Mesenchymal stem cell (in vitro differentiated cells and primary cell): Measurements from ENCODE around the gene PLA2G1B.
A peak's percentile ranks its signal among the peaks of the same experiment; 100 is the strongest.

ENCODE experiments used
- DNase-seq: peaks from one replicate; pipeline ENCODE4 v3.0.0-alpha.2; 2013
- H2AFZ ChIP-seq: one replicate; pipeline ENCODE4 v1.6.1; 2013; ENCODE audit warnings: low read depth, mild to moderate bottlenecking, control low read depth, inconsistent platforms, low read length, moderate library complexity
- H2AK5ac ChIP-seq: 2 replicates; pipeline ENCODE4 v1.6.1; 2013; ENCODE audit warnings: low read length, moderate library complexity, mild to moderate bottlenecking, inconsistent platforms; ENCODE audit not compliant: severe bottlenecking
- H2BK120ac ChIP-seq: one replicate; pipeline ENCODE4 v1.6.1; 2013; ENCODE audit warnings: low read depth, mild to moderate bottlenecking, inconsistent platforms, low read length, moderate library complexity
- H2BK12ac ChIP-seq, 2 experiments: one replicate each; pipeline ENCODE4 v1.6.1; 2013; ENCODE audit warnings: inconsistent platforms in 2 of 2, low read length in 2 of 2, mild to moderate bottlenecking in 2 of 2, moderate library complexity in 2 of 2, control low read depth in 1 of 2
- H2BK15ac ChIP-seq: one replicate; pipeline ENCODE4 v1.6.1; 2013; ENCODE audit warnings: mild to moderate bottlenecking, low read depth, inconsistent platforms; ENCODE audit not compliant: poor library complexity, severe bottlenecking
- H2BK5ac ChIP-seq: 2 replicates; pipeline ENCODE4 v1.6.1; 2013; ENCODE audit warnings: low read depth, mild to moderate bottlenecking, low read length, control low read depth, inconsistent platforms; ENCODE audit not compliant: poor library complexity, severe bottlenecking
- H3K14ac ChIP-seq, 2 experiments: one replicate each; pipeline ENCODE4 v1.6.1; 2013; ENCODE audit warnings: inconsistent platforms in 2 of 2, low read length in 2 of 2, control low read depth in 1 of 2, mild to moderate bottlenecking in 1 of 2, moderate library complexity in 1 of 2
- H3K18ac ChIP-seq, 2 experiments: one replicate each; pipeline ENCODE4 v1.6.1; 2013; ENCODE audit warnings: inconsistent platforms in 2 of 2, low read length in 2 of 2, control low read depth in 1 of 2, low read depth in 1 of 2, mild to moderate bottlenecking in 1 of 2
- H3K23ac ChIP-seq, 2 experiments: one replicate each; pipeline ENCODE4 v1.6.1; 2013; ENCODE audit warnings: inconsistent platforms in 2 of 2, low read length in 2 of 2, mild to moderate bottlenecking in 2 of 2, moderate library complexity in 2 of 2, control low read depth in 1 of 2
- H3K27ac ChIP-seq: 2 replicates; pipeline ENCODE4 v1.5.1; 2013; ENCODE audit warnings: mild to moderate bottlenecking, moderate library complexity, low read length, control low read depth, inconsistent platforms; ENCODE audit not compliant: poor library complexity, severe bottlenecking
- H3K27me3 ChIP-seq, 2 experiments: 2 replicates each; pipeline versions ENCODE4 v1.6.1 to v1.7.0; 2013; ENCODE audit warnings: low read length in 2 of 2, mild to moderate bottlenecking in 2 of 2, moderate library complexity in 2 of 2, control low read depth in 1 of 2, inconsistent platforms in 1 of 2; ENCODE audit not compliant: control insufficient read depth in 1 of 2, insufficient read depth in 1 of 2
- H3K36me3 ChIP-seq, 2 experiments: 2 replicates each; pipeline versions ENCODE4 v1.6.1 to v1.7.0; 2013; ENCODE audit warnings: low read length in 2 of 2, control low read depth in 1 of 2, inconsistent platforms in 1 of 2, low read depth in 1 of 2, mild to moderate bottlenecking in 1 of 2; ENCODE audit not compliant: insufficient read depth in 2 of 2, control insufficient read depth in 1 of 2
- H3K4ac ChIP-seq, 2 experiments: one replicate each; pipeline ENCODE4 v1.6.1; 2013; ENCODE audit warnings: inconsistent platforms in 2 of 2, low read length in 2 of 2, mild to moderate bottlenecking in 2 of 2, moderate library complexity in 2 of 2, control low read depth in 1 of 2, low read depth in 1 of 2
- H3K4me1 ChIP-seq: 2 replicates; pipeline ENCODE4 v1.6.1; 2013; ENCODE audit warnings: low read depth, low read length, control low read depth; ENCODE audit not compliant: control insufficient read depth, insufficient read depth
- H3K4me2 ChIP-seq: 2 replicates; pipeline ENCODE4 v1.6.1; 2013; ENCODE audit warnings: low read length, mild to moderate bottlenecking, inconsistent platforms; ENCODE audit not compliant: poor library complexity, severe bottlenecking
- H3K4me3 ChIP-seq, 2 experiments: 2 replicates each; pipeline versions ENCODE4 v1.5.1 to v1.7.0; 2013; ENCODE audit warnings: low read length in 2 of 2, mild to moderate bottlenecking in 2 of 2, control low read depth in 1 of 2, low read depth in 1 of 2; ENCODE audit not compliant: insufficient read depth in 1 of 2
- H3K79me1 ChIP-seq: replicated peaks from 2 replicates; pipeline ENCODE4 v1.6.1; 2013; ENCODE audit warnings: mild to moderate bottlenecking, control low read depth, low read length, inconsistent platforms; ENCODE audit not compliant: poor library complexity, severe bottlenecking
- H3K9ac ChIP-seq: 2 replicates; pipeline ENCODE4 v1.7.0; 2013; ENCODE audit warnings: mild to moderate bottlenecking, low read length, moderate library complexity
- H3K9me3 ChIP-seq: 2 replicates; pipeline ENCODE4 v1.7.0; 2013; ENCODE audit warnings: mild to moderate bottlenecking, low read length; ENCODE audit not compliant: control insufficient read depth
- H4K8ac ChIP-seq: one replicate; pipeline ENCODE4 v1.6.1; 2013; ENCODE audit warnings: inconsistent platforms, mild to moderate bottlenecking, low read length, moderate library complexity
- H4K91ac ChIP-seq: one replicate; pipeline ENCODE4 v1.6.1; 2013; ENCODE audit warnings: mild to moderate bottlenecking, low read length, inconsistent platforms
- WGBS: methylation state at CpG from one replicate; pipeline ENCODE4 v1.1.7; 2013; ENCODE audit warnings: mixed read lengths; 5-methylcytosine and 5-hydroxymethylcytosine counted together

PLA2G1B gene

GRCh38 chr12:120363274-120363855 is 35.8 kb upstream of the PLA2G1B start:
- H3K9me3 ChIP-seq = no peaks in the 10 kb centered on the region
- H3K27me3 ChIP-seq = peaks cover 36 to 68% of the 10 kb centered on the region in 2 experiments
- H2BK15ac ChIP-seq = no peak overlapping the region
- no peak overlapping the region for H3K27ac ChIP-seq
- no peak for DNase-seq
- H3K18ac ChIP-seq = no peak overlapping the region
- no peak overlapping the region for H3K4me3 ChIP-seq
- H2BK12ac ChIP-seq = no peak overlapping the region
- no peak overlapping the region for H2BK120ac ChIP-seq
- H2AFZ ChIP-seq = no peak overlapping the region
- H2BK5ac ChIP-seq = no peak overlapping the region
- no peaks in the 10 kb centered on the region for H3K36me3 ChIP-seq
- H3K9ac ChIP-seq = no peak overlapping the region
- WGBS = 68% methylated on average over 9 of the region's 9 CpGs
- H4K91ac ChIP-seq = no peak overlapping the region
- H3K4ac ChIP-seq = no peak overlapping the region
- H3K4me1 ChIP-seq = peaks cover 18% of the 10 kb centered on the region
- no peaks in the 10 kb centered on the region for H3K79me1 ChIP-seq
- no peak overlapping the region for H3K14ac ChIP-seq
- H4K8ac ChIP-seq = no peak overlapping the region
- H3K23ac ChIP-seq = no peak overlapping the region
- H2AK5ac ChIP-seq = no peak overlapping the region
- H3K4me2 ChIP-seq = no peak overlapping the region

- DNase-seq = no peak
- H3K79me1 ChIP-seq = no peaks in the 10 kb centered on the region
- no peak overlapping the region for H3K4me2 ChIP-seq
- no peaks in the 10 kb centered on the region for H3K9me3 ChIP-seq
- no peak overlapping the region for H3K23ac ChIP-seq
- peak overlapping the region; percentile 50 for H2AK5ac ChIP-seq
- no peak overlapping the region for H3K14ac ChIP-seq
- peaks cover 11% of the 10 kb centered on the region for H3K4me1 ChIP-seq
- 80% methylated on average over 14 of the region's 14 CpGs for WGBS
- H2BK15ac ChIP-seq = no peak overlapping the region
- H3K27ac ChIP-seq = no peak overlapping the region
- no peaks in the 10 kb centered on the region for H3K36me3 ChIP-seq
- H2BK12ac ChIP-seq = no peak overlapping the region
- no peak overlapping the region for H4K8ac ChIP-seq
- no peak overlapping the region for H2BK120ac ChIP-seq
- H4K91ac ChIP-seq = no peak overlapping the region
- no peak overlapping the region for H3K4me3 ChIP-seq
- no peak overlapping the region for H3K18ac ChIP-seq
- no peak overlapping the region for H2AFZ ChIP-seq
- no peak overlapping the region for H2BK5ac ChIP-seq
- H3K4ac ChIP-seq = no peak overlapping the region
- H3K27me3 ChIP-seq = peaks cover 33 to 71% of the 10 kb centered on the region in 2 experiments
- H3K9ac ChIP-seq = no peak overlapping the region
Observed at GRCh38 chr12:120362516-120363273, 35.1 kb upstream of the PLA2G1B start.

GRCh38 chr12:120361506-120362208 is 34.1 kb upstream of the PLA2G1B start:
- WGBS = 10% methylated on average over 43 of the region's 56 CpGs
- H3K4me2 ChIP-seq = peak overlapping the region; percentile 81

GRCh38 chr12:120359128-120359527 is 31.5 kb upstream of the PLA2G1B start:
- WGBS = no CpG with 5 or more reads among the region's 1 CpG
- no peak overlapping the region for H3K4me2 ChIP-seq
- no peak overlapping the region for H2AFZ ChIP-seq
- H2AK5ac ChIP-seq = no peak overlapping the region
- H4K91ac ChIP-seq = no peak overlapping the region
- no peaks in the 10 kb centered on the region for H3K79me1 ChIP-seq
- no peak overlapping the region for H3K4me3 ChIP-seq
- no peak overlapping the region for H2BK5ac ChIP-seq
- no peak overlapping the region for H4K8ac ChIP-seq
- peaks cover 7 to 43% of the 10 kb centered on the region in 2 experiments for H3K27me3 ChIP-seq
- no peak overlapping the region for H3K9ac ChIP-seq
- peaks cover 17% of the 10 kb centered on the region for H3K4me1 ChIP-seq
- H3K14ac ChIP-seq = no peak overlapping the region
- no peaks in the 10 kb centered on the region for H3K36me3 ChIP-seq
- no peak overlapping the region for H2BK12ac ChIP-seq
- no peak overlapping the region for H3K18ac ChIP-seq
- no peak for DNase-seq
- H3K9me3 ChIP-seq = no peaks in the 10 kb centered on the region
- no peak overlapping the region for H2BK15ac ChIP-seq
- no peak overlapping the region for H3K4ac ChIP-seq
- H3K27ac ChIP-seq = no peak overlapping the region
- H2BK120ac ChIP-seq = no peak overlapping the region
- no peak overlapping the region for H3K23ac ChIP-seq

More at GRCh38 chr12:120361506-120362208, 34.1 kb upstream of the PLA2G1B start:
- Histone ChIP-seq H3K79me1 (no peaks in the 10 kb centered on the region), H3K4ac (peak overlapping the region in 1 of 2 experiments; percentile 94), H2BK15ac (peak overlapping the region; percentile 94), H3K4me1 (peaks cover 16% of the 10 kb centered on the region), H3K18ac (peak overlapping the region; percentile 70 to 85), H3K4me3 (peak overlapping the region; percentile 48 to 49), H3K36me3 (no peaks in the 10 kb centered on the region), H3K27me3 (peaks cover 23 to 63% of the 10 kb centered on the region in 2 experiments), H3K9me3 (no peaks in the 10 kb centered on the region), H4K91ac (peak overlapping the region; percentile 71), H4K8ac (peak overlapping the region; percentile 94), H3K9ac (peak overlapping the region; percentile 86), H2BK5ac (no peak overlapping the region), H3K14ac (peak overlapping the region in 1 of 2 experiments; percentile 64), H3K27ac (no peak overlapping the region), H2BK12ac (peak overlapping the region; percentile 6 to 80), H2BK120ac (peak overlapping the region; percentile 42), H3K23ac (no peak overlapping the region), H2AK5ac (peak overlapping the region; percentile 33), H2AFZ (peak overlapping the region; percentile 83)
- peak; percentile 82 for DNase-seq
